NCI-H345 (cell line): ENCODE results near the gene PTBP2.
"Not testable (repeated sequence)": the region's sequence is repeated elsewhere in the genome, so short reads cannot be mapped to it uniquely, and the experiment has no call there.

Experiments
- DNase-seq: peaks from one replicate; lab custom pipeline; 2025; lab: John Stamatoyannopoulos, UW

The PTBP2 gene

DNA sequence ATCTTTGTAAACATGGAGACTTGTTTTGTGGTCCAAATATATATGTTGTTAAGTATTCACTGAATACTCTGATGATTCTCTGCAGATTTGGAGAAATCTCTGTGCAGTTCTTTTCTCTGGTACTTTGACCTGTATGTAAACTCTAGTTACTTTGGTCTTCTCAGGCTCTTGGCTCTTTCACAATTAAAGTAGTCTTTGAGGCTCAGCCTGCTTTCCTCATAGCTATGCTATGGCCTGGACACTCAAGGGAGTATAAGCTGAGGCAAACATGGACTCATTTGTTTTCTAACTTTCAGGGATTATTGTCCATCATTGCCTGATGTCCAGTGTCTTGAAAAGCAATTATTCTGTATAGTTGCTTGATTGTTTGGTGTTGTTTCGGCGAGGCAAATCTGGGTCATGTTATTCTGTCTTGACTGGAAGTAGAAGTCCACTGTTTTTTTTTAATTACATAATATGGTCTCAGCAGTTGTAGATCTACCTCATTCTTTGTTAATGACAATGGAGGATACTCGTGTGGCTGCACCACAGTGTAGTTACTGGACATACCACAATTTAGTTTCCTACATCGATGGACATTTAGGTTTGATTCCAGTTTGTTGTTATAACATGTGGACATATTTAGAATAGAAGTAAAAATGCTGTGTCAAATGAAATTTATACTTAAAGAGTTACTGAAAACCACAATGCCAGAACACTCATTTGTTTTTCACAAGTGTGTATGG is 9.2 kb downstream of the PTBP2 start:
- DNase-seq: no peak

DNA sequence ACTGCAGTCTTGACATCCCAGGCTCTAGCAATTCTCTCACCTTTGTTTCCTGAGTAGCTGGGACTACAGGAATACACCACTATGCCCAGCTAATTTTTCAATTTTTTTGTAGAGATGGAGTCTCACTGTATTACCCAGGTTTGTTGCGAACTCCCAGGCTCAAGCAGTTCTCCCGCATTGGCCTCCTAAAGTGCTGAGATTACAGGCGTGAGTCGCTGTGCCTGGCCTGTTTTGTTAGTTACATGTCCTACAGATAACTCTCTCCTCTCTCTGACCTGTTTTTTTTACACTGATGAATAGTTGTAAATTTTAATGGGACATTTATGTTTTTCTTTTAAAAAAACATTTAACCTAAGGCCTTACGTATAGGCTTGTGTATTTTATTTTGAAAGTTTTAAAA is 19.8 kb downstream of the PTBP2 start:
- DNase-seq: no peak

DNA sequence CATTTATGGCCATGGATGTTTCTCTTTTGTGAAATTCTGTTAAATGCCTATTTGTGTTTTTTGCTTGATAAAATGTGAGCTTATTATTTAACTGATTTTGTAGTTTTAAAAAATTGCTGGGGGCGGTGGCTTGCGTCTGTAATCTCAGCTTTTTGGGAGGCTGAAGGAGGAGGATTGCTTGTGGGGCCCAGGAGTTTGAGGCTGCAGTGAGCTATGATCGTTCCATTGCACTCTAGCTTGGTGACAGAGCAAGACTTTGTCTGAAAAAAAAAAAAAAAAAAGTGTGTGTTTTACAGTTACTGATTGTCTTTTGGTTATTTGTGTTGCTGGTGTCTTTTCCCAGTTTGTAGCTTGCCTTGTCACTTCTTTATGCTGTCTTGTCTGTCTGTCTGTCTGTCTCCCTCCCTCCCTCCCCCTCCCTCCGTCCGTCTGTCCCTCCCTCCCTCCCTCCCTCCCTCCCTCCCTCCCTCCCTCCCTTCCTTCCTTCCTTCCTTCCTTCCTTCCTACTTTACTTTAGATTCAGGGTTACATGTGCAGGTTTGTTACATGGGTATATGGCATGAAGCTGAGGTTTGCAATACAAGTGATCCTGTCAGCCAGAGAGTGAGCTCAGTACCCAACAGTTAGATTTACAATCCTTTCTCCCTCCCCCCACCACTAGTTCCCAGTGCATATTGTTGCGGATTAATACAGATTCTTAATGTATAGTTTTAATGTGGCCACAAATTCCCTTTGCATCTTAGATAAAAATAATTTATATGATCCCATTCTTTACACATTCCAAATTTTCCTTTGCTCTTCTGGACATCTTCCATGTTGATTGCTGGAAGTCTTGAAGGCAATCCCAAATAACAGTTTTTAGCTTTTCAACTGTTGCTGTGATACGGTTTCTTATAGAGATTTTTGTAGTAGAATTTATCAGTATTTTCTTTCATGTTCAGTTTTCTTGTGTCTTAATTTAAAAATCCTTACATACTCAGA is 25.1 kb downstream of the PTBP2 start:
- no peak for DNase-seq

DNA sequence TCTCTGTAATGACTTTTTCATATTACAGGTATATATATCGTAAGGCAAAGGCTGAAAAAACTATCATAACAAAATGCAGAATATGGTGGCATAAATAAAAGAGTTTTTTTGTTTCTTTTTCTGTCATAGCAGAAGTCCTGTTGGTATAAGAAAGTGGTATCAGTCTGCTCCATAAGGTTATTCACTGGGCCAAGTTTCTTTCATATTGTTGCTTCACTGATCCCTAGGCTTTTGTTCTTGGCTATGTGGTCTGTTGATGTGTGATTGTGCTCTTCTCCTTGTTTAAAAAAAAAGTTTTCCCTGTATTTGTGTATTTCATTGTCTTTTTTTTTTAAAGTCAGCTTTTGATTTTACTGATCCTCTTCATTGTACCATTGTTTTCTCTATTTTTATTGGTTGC is 26.0 kb downstream of the PTBP2 start:
- DNase-seq: no peak

DNA sequence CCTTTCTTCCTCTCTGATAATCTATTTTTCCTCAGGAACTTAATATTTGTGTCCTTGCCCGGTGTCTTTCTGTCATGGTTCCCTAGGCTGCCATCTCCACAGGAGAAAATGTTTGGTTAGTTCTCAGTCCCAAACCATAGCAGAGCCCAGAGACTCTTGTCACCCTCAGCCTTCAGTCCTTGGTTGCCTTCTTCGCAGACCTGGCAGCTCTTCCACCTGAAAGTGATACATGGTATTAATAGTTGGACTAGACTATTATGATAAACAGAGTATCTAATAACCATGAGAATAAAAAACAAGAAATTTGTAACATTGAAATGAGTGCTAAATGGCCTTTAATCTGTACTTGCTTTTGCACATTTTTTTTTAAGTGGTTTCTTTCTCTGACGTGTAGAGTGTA is 26.5 kb downstream of the PTBP2 start:
- no peak for DNase-seq

DNA sequence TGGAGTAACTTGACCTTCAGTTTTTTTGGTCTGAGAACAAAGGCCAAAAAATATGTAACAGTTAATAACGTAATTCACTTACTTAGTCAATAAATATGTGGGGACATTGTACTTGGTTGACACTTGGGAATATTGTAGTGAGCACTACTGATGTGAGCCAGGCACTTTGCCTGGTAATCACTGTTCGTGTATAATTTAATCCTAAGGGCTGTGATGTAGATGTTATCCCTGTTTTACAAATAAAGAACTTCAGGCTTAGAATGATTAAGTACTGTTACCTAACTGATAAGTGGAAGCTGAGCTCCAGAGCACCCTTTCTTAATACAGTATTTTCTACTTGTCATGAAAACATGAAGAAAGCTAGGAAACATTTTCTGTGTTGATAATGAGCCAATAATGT is 28.0 kb downstream of the PTBP2 start:
- no peak for DNase-seq

DNA sequence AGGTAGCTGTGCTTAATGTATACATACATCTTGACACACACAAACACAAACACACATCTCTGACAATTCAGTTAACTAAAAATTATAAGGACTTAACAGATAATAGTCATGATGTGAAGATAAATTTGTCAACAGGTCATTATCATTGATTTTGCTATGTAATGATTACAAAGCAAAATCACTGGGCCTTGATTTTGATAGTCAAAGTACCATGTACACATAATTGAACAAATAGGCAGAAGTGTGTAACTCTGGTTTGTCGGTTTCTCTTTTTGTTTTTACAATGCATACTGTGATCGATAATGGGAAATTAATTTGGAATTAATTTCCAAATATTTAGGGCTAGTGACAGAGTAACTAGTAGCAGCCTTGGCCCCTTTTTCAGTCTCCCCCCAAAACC is 30.8 kb downstream of the PTBP2 start:
- DNase-seq: no peak

DNA sequence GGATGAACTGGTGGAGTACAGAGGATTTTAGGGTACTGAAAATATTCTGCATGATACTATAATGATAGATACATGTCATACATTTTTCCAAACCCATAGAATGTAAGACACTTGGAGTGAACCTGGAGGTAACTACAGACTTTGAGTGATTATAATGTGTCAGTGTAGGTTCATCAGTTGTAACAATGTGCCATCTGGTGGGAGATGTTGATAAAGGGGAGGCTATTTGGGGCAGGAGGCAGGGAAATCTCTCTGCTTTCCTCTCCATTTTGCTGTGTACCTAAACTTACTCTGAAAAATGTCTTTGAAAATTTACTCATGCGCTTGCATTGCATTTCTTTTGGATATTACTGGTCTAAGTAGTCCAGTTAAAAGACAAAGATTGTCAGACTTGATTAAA is 35.2 kb downstream of the PTBP2 start:
- no peak for DNase-seq

DNA sequence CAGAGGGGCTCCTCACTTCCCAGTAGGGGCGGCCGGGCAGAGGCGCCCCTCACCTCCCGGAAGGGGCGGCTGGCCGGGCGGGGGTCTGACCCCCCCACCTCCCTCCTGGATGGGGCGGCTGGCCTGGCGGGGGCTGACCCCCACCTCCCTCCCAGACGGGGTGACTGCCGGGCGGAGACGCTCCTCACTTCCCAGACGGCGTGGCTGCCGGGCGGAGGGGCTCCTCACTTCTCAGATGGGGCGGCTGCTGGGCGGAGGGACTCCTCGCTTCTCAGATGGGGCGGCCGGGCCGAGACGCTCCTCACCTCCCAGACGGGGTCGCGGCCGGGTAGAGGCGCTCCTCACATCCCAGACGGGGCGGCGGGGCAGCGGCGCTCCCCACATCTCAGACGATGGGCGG is 41.0 kb downstream of the PTBP2 start:
- DNase-seq: not testable (repeated sequence)

DNA sequence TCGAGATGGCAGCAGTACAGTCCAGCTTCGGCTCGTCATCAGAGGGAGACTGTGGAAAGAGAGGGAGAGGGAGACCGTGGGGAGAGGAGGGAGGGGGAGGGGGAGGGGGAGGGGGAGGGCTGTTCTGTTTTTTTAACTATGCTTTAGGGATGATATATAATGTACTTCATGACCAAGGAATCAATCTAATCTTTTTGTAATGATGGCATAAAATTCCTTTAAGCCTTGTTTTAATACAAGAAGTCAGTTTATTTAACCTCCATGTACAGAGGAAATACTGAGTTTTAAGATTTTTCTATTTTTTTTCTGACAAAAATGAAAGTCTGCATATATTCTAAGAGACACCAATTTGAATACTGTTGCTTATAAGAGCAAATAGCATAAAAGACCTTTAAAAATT is 41.9 kb downstream of the PTBP2 start:
- DNase-seq: no peak

DNA sequence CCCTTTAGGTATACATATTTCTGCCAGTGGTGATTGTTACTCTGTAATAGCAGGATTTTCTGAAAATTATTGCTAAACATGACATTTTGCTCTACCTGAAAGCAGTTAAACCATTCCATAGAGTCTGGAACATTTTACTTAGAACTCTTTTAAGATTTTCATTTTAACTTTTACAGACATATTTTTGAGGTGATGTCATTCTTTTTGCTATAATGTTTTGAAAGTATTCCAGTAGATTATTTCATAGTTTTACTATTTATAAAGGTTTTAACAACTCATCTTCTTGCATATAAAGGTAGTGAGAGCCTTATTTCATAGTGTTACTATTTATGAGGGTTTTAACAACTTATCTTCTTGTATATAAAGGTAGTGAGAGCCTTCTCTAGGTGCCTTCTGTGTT is 42.9 kb downstream of the PTBP2 start:
- DNase-seq: no peak

DNA sequence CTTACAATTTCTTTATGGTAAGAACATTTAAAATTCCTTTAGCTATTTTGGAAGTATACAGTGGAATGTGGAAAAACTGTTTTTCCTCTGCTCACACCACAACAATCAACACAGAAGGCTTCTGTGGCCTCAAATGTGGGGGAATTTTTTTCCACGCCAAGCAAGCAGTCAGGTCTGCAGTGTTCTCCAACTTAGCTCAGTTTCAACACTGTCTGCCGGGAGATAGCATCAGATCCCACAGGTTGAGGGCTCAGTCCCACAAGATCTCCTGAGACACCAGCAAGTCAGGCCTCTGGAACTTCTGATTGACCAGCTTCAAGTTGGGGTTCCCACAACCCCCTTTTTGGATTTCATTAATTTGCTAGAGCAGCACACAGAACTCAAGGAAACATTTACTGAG is 50.3 kb downstream of the PTBP2 start:
- DNase-seq: no peak

DNA sequence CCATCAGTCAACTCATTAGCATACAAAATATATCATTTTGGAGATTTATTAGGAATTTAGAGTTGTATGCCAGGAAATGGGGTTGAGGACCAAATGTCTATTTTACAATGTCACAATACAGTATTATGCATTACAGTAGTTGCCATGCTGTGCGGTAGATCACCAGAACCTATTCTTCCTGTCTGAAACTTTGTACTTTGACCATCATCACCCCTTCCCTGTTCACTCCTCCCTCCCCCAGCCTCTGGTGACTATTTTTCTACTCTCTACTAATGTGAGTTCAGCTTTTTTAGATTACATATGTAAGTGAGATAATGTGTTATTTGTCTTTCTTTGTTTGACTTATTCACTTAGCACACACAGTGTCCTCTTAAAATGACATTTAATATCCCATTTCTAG is 50.8 kb downstream of the PTBP2 start:
- no peak for DNase-seq

DNA sequence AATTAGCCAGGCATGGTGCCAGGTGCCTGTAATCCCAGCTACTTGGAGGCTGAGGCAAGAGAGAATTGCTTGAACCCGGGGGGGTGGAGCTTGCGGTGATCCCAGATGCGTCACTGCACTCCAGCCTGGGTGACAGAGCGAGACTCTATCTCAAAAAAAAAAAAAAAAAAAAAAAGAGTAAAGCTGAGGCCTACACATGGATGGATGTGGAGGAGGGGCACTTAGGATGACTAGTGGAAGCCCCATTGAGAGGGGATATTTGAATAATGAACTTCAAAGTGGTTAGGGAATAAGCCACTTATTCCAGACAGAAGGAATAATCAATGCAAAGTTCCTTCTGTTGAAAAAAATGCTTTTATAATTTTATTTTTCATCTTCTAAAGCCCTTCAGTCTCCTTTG is 51.4 kb downstream of the PTBP2 start:
- no peak for DNase-seq

DNA sequence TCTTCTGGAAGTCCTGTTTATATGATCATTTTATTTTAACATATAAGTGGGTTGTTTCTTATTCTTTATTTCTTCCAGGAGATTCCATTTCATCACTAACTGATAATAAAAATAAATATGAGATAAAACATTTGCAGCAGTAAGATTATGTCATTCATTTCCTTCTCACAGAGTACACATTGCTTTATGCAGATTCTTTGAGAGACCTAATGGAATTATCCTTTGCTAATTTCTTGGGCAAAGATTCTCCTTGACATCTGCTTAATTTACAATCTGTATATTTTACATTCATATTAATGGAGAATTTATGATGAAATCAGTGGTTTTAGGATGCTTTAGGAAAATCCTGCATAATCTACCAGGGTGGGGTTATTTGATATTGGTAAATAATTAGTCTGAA is 60.6 kb downstream of the PTBP2 start:
- DNase-seq: no peak

DNA sequence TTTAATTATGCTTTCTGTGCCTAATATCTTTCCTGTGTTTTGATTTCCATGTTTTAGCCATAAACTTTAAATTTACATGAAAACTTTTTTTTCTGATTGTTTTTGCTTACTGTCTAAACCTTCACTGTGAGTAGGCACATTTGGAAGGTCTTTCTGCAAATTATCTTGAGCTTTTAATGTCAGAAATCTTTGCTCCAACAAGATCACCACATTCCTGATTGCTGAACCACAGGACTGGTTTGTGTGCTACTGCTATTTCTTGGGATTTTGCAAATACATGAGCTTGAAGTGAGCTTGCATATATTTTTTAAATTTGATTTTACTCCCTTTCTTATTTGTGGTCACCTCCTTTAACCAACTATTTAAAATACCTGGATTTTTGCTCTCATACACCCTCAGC is 61.3 kb downstream of the PTBP2 start:
- DNase-seq: no peak

DNA sequence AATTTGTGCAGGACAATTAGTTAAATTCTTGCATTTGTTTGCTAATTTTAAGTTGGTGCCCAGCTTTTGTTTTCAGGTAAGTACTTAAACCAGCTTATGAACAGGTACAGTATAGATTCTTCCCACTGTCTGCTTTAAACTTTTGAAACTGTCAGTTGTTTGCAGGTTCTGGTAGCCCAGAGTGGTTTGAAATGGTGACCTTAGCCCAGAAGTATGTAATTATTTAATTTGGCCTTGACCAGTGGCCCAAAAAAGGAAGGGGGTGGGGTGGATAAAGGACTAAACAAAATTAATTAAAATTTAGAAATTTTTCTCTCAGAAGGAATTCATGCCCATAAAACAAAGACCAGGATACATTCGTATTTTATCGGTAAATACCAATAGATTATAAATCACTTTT is 69.0 kb downstream of the PTBP2 start:
- DNase-seq: no peak

DNA sequence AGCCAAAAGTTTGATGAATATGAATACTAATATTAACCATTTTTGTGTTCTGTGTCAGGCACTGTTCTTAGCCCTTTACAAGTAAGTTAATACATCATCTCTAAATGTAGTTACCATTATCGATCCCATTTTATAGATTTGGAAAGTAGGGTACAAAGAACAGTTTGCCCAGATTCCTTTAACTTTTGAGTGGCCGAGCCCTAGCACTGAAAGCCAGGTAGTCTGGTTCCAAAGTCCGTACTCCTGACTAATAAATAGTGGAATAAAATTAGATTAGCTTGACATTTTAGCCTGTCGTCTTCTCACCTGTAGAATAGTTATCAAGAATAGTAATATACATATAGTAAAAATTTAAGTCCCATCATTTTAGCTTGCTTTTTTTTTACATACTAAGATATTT is 70.6 kb downstream of the PTBP2 start:
- no peak for DNase-seq

DNA sequence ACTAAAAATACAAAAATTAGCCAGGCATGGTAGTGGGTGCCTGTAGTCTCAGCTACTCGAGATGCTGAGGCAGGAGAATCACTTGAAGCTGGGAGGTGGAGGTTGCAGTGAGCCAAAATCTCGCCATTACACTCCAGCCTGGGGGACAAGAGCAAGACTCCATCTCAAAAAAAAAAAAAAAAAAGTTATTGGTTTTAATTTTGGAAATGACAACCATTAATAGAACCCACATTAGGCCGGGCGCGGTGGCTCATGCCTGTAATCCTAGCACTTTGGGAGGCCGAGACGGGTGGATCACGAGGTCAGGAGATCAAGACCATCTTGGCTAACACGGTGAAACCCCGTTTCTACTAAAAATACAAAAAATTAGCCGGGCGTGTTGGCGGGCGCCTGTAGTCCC is 80.1 kb downstream of the PTBP2 start:
- DNase-seq: not testable (repeated sequence)

DNA sequence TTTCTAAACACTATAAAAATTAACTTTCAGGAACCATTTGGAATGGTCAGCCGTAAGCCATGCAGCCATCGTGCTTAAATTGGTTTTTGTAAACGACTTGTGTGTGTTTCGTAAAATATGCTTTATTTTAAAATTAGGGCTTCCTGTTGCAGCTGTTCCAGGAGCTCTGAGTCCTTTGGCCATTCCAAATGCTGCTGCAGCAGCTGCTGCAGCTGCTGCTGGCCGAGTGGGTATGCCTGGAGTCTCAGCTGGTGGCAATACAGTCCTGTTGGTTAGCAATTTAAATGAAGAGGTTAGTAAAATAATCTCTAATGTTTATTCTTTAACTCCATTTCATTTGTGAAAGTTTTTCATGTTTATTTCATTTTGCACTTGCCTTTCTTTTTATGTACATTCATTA is 83.1 kb downstream of the PTBP2 start:
- no peak for DNase-seq

DNA sequence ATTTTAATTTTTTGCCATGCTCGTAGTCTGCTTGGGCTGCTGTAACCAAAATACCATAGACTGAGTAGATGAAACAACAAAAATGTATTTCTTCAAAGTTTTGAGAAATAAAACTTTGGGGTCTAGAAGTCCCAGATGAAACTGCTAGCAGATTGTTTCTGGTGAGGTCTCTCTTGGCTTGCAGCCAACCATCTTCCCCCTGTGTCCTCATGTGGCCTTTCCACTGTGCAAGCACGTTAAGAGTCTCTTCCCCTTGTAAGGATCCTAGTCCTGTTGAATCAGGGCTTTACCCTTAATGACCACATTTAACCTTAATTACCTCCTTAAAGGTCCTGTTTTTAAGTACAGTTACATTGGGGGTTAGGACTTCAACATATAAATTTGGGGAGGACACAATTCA is 86.6 kb downstream of the PTBP2 start:
- DNase-seq: no peak

DNA sequence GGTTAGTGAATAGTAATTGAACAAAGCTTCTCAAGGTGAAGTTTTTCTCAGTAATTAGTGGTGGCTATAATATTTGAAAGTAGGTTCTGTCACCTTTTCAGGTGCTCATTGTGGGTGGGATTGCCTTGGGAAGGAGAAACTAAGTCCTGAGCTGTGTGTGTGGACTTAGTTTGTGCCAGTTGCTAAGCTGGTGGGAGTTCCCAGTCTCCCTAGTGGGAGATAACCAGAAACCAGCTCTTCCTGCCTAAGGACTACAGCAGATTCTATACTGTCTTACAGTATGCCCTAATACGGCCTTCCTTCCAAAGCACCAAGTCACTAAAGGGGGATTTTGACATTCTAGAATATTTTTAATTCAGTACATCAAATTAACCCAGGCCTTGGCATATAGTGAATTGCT is 94.3 kb downstream of the PTBP2 start:
- no peak for DNase-seq

DNA sequence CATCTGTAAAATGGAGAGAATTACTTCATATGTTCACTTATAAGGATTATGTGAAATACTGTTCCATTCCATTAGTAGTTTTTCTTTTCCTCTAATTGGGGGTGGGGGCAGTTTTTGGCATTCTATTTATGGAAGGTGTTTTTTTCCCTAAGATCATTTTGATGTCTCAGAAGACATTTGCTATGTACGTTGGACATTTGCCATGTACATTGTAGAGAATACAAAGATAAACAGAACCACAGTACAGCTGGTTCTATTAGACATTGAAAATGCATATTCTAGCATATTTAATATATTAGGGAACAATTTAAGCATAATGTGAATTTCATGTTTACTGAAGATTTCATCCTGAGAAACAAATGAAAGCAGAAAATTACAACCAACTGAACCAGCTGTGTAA is 98.5 kb downstream of the PTBP2 start:
- DNase-seq: no peak

DNA sequence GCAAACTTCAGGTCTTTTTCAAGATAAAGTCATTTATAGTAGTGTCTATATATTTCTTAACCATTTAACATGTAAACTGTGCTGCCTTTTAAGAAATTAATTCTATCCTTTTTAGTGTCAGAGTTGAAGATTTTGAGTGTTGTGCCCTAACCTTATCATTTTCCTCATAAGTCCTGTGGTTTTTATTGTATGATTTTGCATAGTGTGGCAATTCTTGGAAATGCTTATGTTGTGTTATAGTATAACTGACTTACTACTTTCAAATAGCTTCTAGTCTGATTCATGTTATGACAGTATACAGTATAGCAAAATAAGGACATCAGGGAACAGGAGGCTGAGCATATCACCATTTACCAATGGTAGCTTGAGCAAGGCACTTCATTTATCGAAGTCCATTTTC is 99.1 kb downstream of the PTBP2 start:
- no peak for DNase-seq
